K562 (cell line): Measurements from ENCODE around the gene HPGDS. TPM values are rescaled to one million over a fixed set of nuclear protein-coding genes. Genes with fewer than 3 reads are reported as not detected.

Experiments used
- ATF1 ChIP-seq, 2 experiments: fragments of 450-650 bp in 1 of 2; IDR thresholded peaks; 2 replicates each; pipeline ENCODE4 v1.6.1; 2016; ENCODE audit warnings: missing compliant biosample characterization in 1 of 2, missing genetic modification characterization in 1 of 2
- C11orf30 ChIP-seq: fragments of 450-650 bp; IDR thresholded peaks from 2 replicates; pipeline ENCODE4 v1.6.1; 2016; ENCODE audit warnings: low read depth, mild to moderate bottlenecking
- CHD2 ChIP-seq: IDR thresholded peaks from 2 replicates; pipeline ENCODE4 v1.6.1; 2011; ENCODE audit warnings: low read depth, low read length
- E2F3 ChIP-seq: fragments of 250-450 bp; sonication (Bioruptor Pico); IDR thresholded peaks from 2 replicates; pipeline ENCODE4 v1.4.0; 2020; ENCODE audit warnings: mild to moderate bottlenecking
- E2F4 ChIP-seq: sonication (generic); formaldehyde crosslinking; IDR thresholded peaks from 2 replicates; pipeline ENCODE4 v1.8.0; 2022; ENCODE audit warnings: mild to moderate bottlenecking, low read depth, missing genetic modification reagents
- ETV5 ChIP-seq: sonication (generic); formaldehyde crosslinking; IDR thresholded peaks from 2 replicates; pipeline ENCODE4 v1.4.0; 2020; ENCODE audit warnings: low read depth, mild to moderate bottlenecking, missing genetic modification reagents
- RFX1 ChIP-seq: fragments of 450-650 bp; IDR thresholded peaks from 2 replicates; pipeline ENCODE4 v1.6.1; 2016; ENCODE audit warnings: mild to moderate bottlenecking, moderate library complexity
- SREBF2 ChIP-seq: sonication (generic); formaldehyde crosslinking; IDR thresholded peaks from 2 replicates; pipeline ENCODE4 v1.4.0; 2020; ENCODE audit warnings: mild to moderate bottlenecking, missing genetic modification reagents
- STAT6 ChIP-seq: sonication (generic); formaldehyde crosslinking; IDR thresholded peaks from 2 replicates; pipeline ENCODE4 v1.8.1; 2023; ENCODE audit warnings: mild to moderate bottlenecking, missing genetic modification reagents
- TCF15 ChIP-seq: fragments of 250-450 bp; sonication (Bioruptor Pico); IDR thresholded peaks from 2 replicates; pipeline ENCODE4 v1.8.0; 2022; ENCODE audit warnings: moderate library complexity, mild to moderate bottlenecking, inconsistent platforms
- TEAD4 ChIP-seq, 2 experiments: sonication (generic) in 1 of 2; formaldehyde crosslinking in 1 of 2; IDR thresholded peaks; 2 replicates each; pipeline versions ENCODE4 v1.6.1 to v1.8.0; 2012 to 2022; ENCODE audit warnings: borderline replicate concordance in 1 of 2, inconsistent platforms in 1 of 2, low read length in 1 of 2, mild to moderate bottlenecking in 1 of 2, missing genetic modification reagents in 1 of 2
- USF2 ChIP-seq: sonication (generic); formaldehyde crosslinking; IDR thresholded peaks from 2 replicates; pipeline ENCODE4 v1.5.0; 2020; ENCODE audit warnings: missing genetic modification reagents
- ZBTB49 ChIP-seq: sonication (generic); formaldehyde crosslinking; IDR thresholded peaks from 2 replicates; pipeline ENCODE4 v1.8.0; 2022; ENCODE audit warnings: missing genetic modification reagents, mild to moderate bottlenecking, borderline replicate concordance
- ZNF165 ChIP-seq: fragments of 250-450 bp; sonication (Bioruptor Pico); IDR thresholded peaks from 2 replicates; pipeline ENCODE4 v1.4.0; 2020; ENCODE audit warnings: borderline replicate concordance
- ZNF512 ChIP-seq: IDR thresholded peaks from 2 replicates; pipeline ENCODE4 v1.6.1; 2016; ENCODE audit warnings: missing genetic modification characterization, missing compliant biosample characterization
- polyA plus RNA-seq, 8 experiments: library from polyadenylated mRNA; depleted of rRNA in 4 of 8; stranded (reverse) in 5 of 8; unstranded in 3 of 8; fragments of >200 nt; fragmentation: Nextera tagmentation in 2 of 8; fragmentation: Illumina TruSeq in 1 of 8; extraction: Ambion mirVana in 2 of 8; extraction: Trizol in 1 of 8; gene quantifications; 2 replicates each; pipeline versions ENCODE4 v1.2.1 to v1.2.3, GENCODE V29; 2011 to 2014; ENCODE audit warnings: inconsistent platforms in 1 of 8, missing spikeins in 1 of 8
- total RNA-seq, 7 experiments: library from RNA; depleted of rRNA in 6 of 7; stranded (reverse); fragments of >200 nt in 6 of 7; fragmentation: Illumina TruSeq in 2 of 7; extraction: Trizol in 2 of 7; gene quantifications; 2 replicates each; pipeline versions ENCODE4 v1.2.1 to v1.2.3, GENCODE V29; 2011 to 2021; ENCODE audit warnings: low replicate concordance in 1 of 7

HPGDS gene
- total and polyA plus RNA-seq, 9 of the 15 experiments (the other 6 are each of a cell fraction or from before 2014, with no cell fraction given), result 0.07 to 0.36 (median 0.14) TPM; not detected in 4

GRCh38 chr4:94332983-94333590, 9.5 kb downstream of the HPGDS start (continued):
- TF ChIP-seq ATF1 (CRISPR knock-in tag; IDR thresholded peaks at IDR 0.05), result no peak
- TF ChIP-seq ATF1 (tag; IDR thresholded peaks at IDR 0.05), result peak; percentile 68
- TF ChIP-seq CHD2, result no peak
- TF ChIP-seq C11orf30, result no peak
- TF ChIP-seq ETV5 (CRISPR knock-in tag), result no peak
- TF ChIP-seq SREBF2 (CRISPR knock-in tag), result no peak
- TF ChIP-seq ZNF165 (CRISPR knock-in tag), result no peak
- peak; percentile 40; the same call in 1 of the 2 replicates for TF ChIP-seq TEAD4 (IDR thresholded peaks at IDR 0.05; ENCODE audit: low read length)
- no peak for TF ChIP-seq TEAD4 (CRISPR knock-in tag; IDR thresholded peaks at IDR 0.05; ENCODE audit: borderline replicate concordance)
- no peak for TF ChIP-seq STAT6
- no peak for TF ChIP-seq TCF15
- TF ChIP-seq ZNF512 (tag), result no peak
- TF ChIP-seq ZBTB49 (CRISPR knock-in tag), result no peak
- no peak for TF ChIP-seq RFX1
- TF ChIP-seq E2F3 (CRISPR knock-in tag), result no peak
- no peak for TF ChIP-seq E2F4 (CRISPR knock-in tag)
- no peak for TF ChIP-seq USF2 (CRISPR knock-in tag)
